ENCODE measurements around the gene FHOD3.

GRCh38 chr18:36428431-36429029 lies 131.0 kb downstream of the FHOD3 start:
- TF ChIP-seq, protein P1, sequence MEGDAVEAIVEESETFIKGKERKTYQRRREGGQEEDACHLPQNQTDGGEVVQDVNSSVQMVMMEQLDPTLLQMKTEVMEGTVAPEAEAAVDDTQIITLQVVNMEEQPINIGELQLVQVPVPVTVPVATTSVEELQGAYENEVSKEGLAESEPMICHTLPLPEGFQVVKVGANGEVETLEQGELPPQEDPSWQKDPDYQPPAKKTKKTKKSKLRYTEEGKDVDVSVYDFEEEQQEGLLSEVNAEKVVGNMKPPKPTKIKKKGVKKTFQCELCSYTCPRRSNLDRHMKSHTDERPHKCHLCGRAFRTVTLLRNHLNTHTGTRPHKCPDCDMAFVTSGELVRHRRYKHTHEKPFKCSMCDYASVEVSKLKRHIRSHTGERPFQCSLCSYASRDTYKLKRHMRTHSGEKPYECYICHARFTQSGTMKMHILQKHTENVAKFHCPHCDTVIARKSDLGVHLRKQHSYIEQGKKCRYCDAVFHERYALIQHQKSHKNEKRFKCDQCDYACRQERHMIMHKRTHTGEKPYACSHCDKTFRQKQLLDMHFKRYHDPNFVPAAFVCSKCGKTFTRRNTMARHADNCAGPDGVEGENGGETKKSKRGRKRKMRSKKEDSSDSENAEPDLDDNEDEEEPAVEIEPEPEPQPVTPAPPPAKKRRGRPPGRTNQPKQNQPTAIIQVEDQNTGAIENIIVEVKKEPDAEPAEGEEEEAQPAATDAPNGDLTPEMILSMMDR (IDR thresholded peaks at IDR 0.05): no peak
- TF ChIP-seq POLR2AphosphoS5 (IDR thresholded peaks at IDR 0.05): no peak
- TF ChIP-seq POLR2A (IDR thresholded peaks at IDR 0.05): no peak
